Small intestine (tissue), 7 donors: ENCODE data around the gene PGAP2. TPM values are rescaled to one million over a fixed set of nuclear protein-coding genes. Genes with fewer than 3 reads are reported as not detected.
A peak's percentile ranks its signal among the peaks of the same experiment; 100 is the strongest.
"Not testable (repeated sequence)": the region's sequence is repeated elsewhere in the genome, so short reads cannot be mapped to it uniquely, and the experiment has no call there.

Source experiments
- DNase-seq, 2 donors: peaks; one replicate each; pipeline versions ENCODE4 v3.0.0 to v3.0.0-alpha.2; 2013
- FAIRE-seq: peaks from 2 replicates; lab custom pipeline; 2012; peaks lifted over from hg19 to GRCh38; lab: Jason Lieb, UNC
- H3K27ac ChIP-seq, 3 donors: one replicate each; pipeline ENCODE4 v1.5.1; 2013; ENCODE audit warnings: low read length in 2 of 3, mild to moderate bottlenecking in 2 of 3, control low read depth in 1 of 3, inconsistent platforms in 1 of 3, low read depth in 1 of 3, moderate library complexity in 1 of 3
- H3K27me3 ChIP-seq, 3 donors: one replicate each; pipeline ENCODE4 v1.6.1; 2013; ENCODE audit warnings: low read length in 3 of 3, inconsistent platforms in 1 of 3; ENCODE audit not compliant: control insufficient read depth in 3 of 3, insufficient read depth in 3 of 3
- H3K36me3 ChIP-seq, 3 donors: one replicate each; pipeline ENCODE4 v1.6.1; 2013; ENCODE audit warnings: low read length in 3 of 3, inconsistent platforms in 1 of 3, low read depth in 1 of 3, mild to moderate bottlenecking in 1 of 3, moderate library complexity in 1 of 3; ENCODE audit not compliant: control insufficient read depth in 3 of 3, insufficient read depth in 2 of 3
- H3K4me1 ChIP-seq, 3 donors: one replicate each; pipeline ENCODE4 v1.6.1; 2013; ENCODE audit warnings: low read length in 2 of 3, inconsistent platforms in 1 of 3, low read depth in 1 of 3, mild to moderate bottlenecking in 1 of 3, moderate library complexity in 1 of 3; ENCODE audit not compliant: control insufficient read depth in 3 of 3, insufficient read depth in 2 of 3
- H3K4me3 ChIP-seq, 3 donors: one replicate each; pipeline ENCODE4 v1.5.1; 2013; ENCODE audit warnings: low read length in 3 of 3, control low read depth in 1 of 3, inconsistent platforms in 1 of 3, low read depth in 1 of 3, mild to moderate bottlenecking in 1 of 3, moderate library complexity in 1 of 3
- H3K9me3 ChIP-seq, 2 donors: one replicate each; pipeline ENCODE4 v1.6.1; 2013; ENCODE audit warnings: low read depth in 1 of 2, low read length in 1 of 2; ENCODE audit not compliant: control insufficient read depth in 2 of 2, insufficient read depth in 1 of 2
- WGBS, 3 donors: extraction: QIAGEN DNeasy Blood & Tissue Kit; methylation state at CpG; one replicate each; pipeline ENCODE4 v1.1.7; 2013; 5-methylcytosine and 5-hydroxymethylcytosine counted together
- polyA plus RNA-seq, 4 donors: library from polyadenylated mRNA; stranded (reverse) in 3 of 4; unstranded in 1 of 4; fragments of 200-250 nt in 3 of 4; fragments of 120-200 nt in 1 of 4; gene quantifications; one replicate each; pipeline versions ENCODE4 v1.2.1 to v1.2.3, GENCODE V29; 2013
- donor health status: healthy with polysubstance abuse.
- donor health status: control.
- donor health status: control.
- donor health status: Bipolar disorder and iron deficiency.
- donor health status: healthy.

The PGAP2 gene
- polyA plus RNA-seq, 4 donors = 18.9 to 106 (median 24.1) TPM

GRCh38 chr11:3782963-3783362 lies 25.4 kb upstream of the PGAP2 start:
- FAIRE-seq (no peak), DNase-seq (no peak)
- Histone ChIP-seq H3K4me3 (no peak overlapping the region), H3K36me3 (peaks cover 10 to 41% (median 10%) of the 10 kb centered on the region in 3 donors), H3K9me3 (no peaks in the 10 kb centered on the region), H3K4me1 (peaks cover 0 to 3% (median 0%) of the 10 kb centered on the region in 3 donors), H3K27ac (no peak overlapping the region), H3K27me3 (no peaks in the 10 kb centered on the region)
- WGBS, 3 donors = 80 to 89% (median 89%) methylated on average over 5 of the region's 5 CpGs

- Histone ChIP-seq H3K27me3 (no peaks in the 10 kb centered on the region), H3K4me1 (peaks cover 0 to 3% (median 0%) of the 10 kb centered on the region in 3 donors), H3K4me3 (no peak overlapping the region), H3K9me3 (no peaks in the 10 kb centered on the region), H3K36me3 (peaks cover 7 to 42% (median 10%) of the 10 kb centered on the region in 3 donors), H3K27ac (no peak overlapping the region)
- FAIRE-seq (no peak), DNase-seq (no peak)
- 86 to 91% (median 88%) methylated on average over 4 of the region's 4 CpGs for WGBS, 3 donors
These were observed 24.7 kb upstream of the PGAP2 start for GRCh38 chr11:3783611-3784010.

- Histone ChIP-seq H3K36me3 (peaks cover 3 to 42% (median 6%) of the 10 kb centered on the region in 3 donors), H3K9me3 (no peaks in the 10 kb centered on the region), H3K4me1 (peaks cover 0 to 3% (median 0%) of the 10 kb centered on the region in 3 donors), H3K4me3 (no peak overlapping the region), H3K27ac (peak overlapping the region in 1 of 3 donors; percentile 44), H3K27me3 (no peaks in the 10 kb centered on the region)
- FAIRE-seq (no peak), DNase-seq (no peak)
- 68 to 72% (median 71%) methylated on average over 8 of the region's 8 CpGs for WGBS, 3 donors
These were observed 21.5 kb upstream of the PGAP2 start for GRCh38 chr11:3786781-3787428.

- Histone ChIP-seq H3K36me3 (peaks cover 6 to 47% (median 8%) of the 10 kb centered on the region in 3 donors), H3K27ac (peak overlapping the region in 1 of 3 donors; percentile 17), H3K4me1 (peaks cover 0 to 16% (median 8%) of the 10 kb centered on the region in 3 donors)
- DNase-seq, FAIRE-seq, H3K9me3 ChIP-seq, H3K27me3 ChIP-seq, H3K4me3 ChIP-seq: not testable (repeated sequence)
- WGBS, 3 donors = 85 to 94% (median 86%) methylated on average over 10 of the region's 10 CpGs
These were observed 14.0 kb upstream of the PGAP2 start for GRCh38 chr11:3794387-3794786.

GRCh38 chr11:3795131-3796001 lies 13.0 kb upstream of the PGAP2 start:
- Histone ChIP-seq H3K36me3 (peaks cover 4 to 41% (median 5%) of the 10 kb centered on the region in 3 donors), H3K9me3 (no peaks in the 10 kb centered on the region), H3K4me1 (peaks cover 0 to 25% (median 8%) of the 10 kb centered on the region in 3 donors), H3K27ac (no peak overlapping the region), H3K27me3 (no peaks in the 10 kb centered on the region), H3K4me3 (peak overlapping the region in 2 of 3 donors; percentile 83 to 96)
- WGBS, 3 donors = 79 to 87% (median 81%) methylated on average over 8 of the region's 8 CpGs
- DNase-seq = no peak
- FAIRE-seq = no peak

- 8 to 24% (median 16%) methylated on average over 6 of the region's 6 CpGs for WGBS, 3 donors
- Histone ChIP-seq H3K36me3 (peaks cover 4 to 37% (median 5%) of the 10 kb centered on the region in 3 donors), H3K4me3 (peak overlapping the region in 2 of 3 donors; percentile 83 to 96), H3K4me1 (peaks cover 0 to 25% (median 8%) of the 10 kb centered on the region in 3 donors), H3K9me3 (no peaks in the 10 kb centered on the region), H3K27ac (no peak overlapping the region), H3K27me3 (no peaks in the 10 kb centered on the region)
- DNase-seq (no peak), FAIRE-seq (no peak)
These were observed 12.4 kb upstream of the PGAP2 start for GRCh38 chr11:3796002-3796311.

GRCh38 chr11:3796346-3796745 lies 12.0 kb upstream of the PGAP2 start:
- peaks cover 0 to 25% (median 8%) of the 10 kb centered on the region in 3 donors for H3K4me1 ChIP-seq
- WGBS, 3 donors = 1 to 8% (median 2%) methylated on average over 14 of the region's 14 CpGs
- no peaks in the 10 kb centered on the region for H3K27me3 ChIP-seq
- H3K4me3 ChIP-seq = peak overlapping the region; percentile 72 to 96 (median 83)
- peak; percentile 30 to 32 for DNase-seq
- H3K27ac ChIP-seq = peak overlapping the region; percentile 24 to 95 (median 87)
- H3K36me3 ChIP-seq = peaks cover 4 to 34% (median 5%) of the 10 kb centered on the region in 3 donors
- H3K9me3 ChIP-seq = no peaks in the 10 kb centered on the region
- no peak for FAIRE-seq

- peaks cover 0 to 25% (median 8%) of the 10 kb centered on the region in 3 donors for H3K4me1 ChIP-seq
- H3K4me3 ChIP-seq = peak overlapping the region; percentile 72 to 96 (median 83)
- DNase-seq (peak; percentile 12 to 19), FAIRE-seq (no peak)
- H3K27ac ChIP-seq = peak overlapping the region; percentile 87 to 95 (median 95)
- 0 to 1% (median 0%) methylated on average over 21 to 26 of the region's 26 CpGs for WGBS, 3 donors
- peaks cover 4 to 28% (median 5%) of the 10 kb centered on the region in 3 donors for H3K36me3 ChIP-seq
- H3K27me3 ChIP-seq = no peaks in the 10 kb centered on the region
- no peaks in the 10 kb centered on the region for H3K9me3 ChIP-seq
These were observed 11.5 kb upstream of the PGAP2 start for GRCh38 chr11:3796801-3797328.
